SU-DHL-6 (cell line): ENCODE results near the gene SERTAD4.

Experiments
- H2AFZ ChIP-seq: fragments of 200-600 bp; sonication (generic); 2 replicates; pipeline ENCODE4 v1.6.1; 2014; ENCODE audit warnings: low read depth, mild to moderate bottlenecking, moderate library complexity, mixed read lengths, antibody characterized with exemption, low read length; ENCODE audit not compliant: severe bottlenecking
- H3F3A ChIP-seq: fragments of 200-600 bp; shearing (Covaris generic); 2 replicates; pipeline ENCODE4 v1.6.0; 2016; ENCODE audit warnings: antibody characterized with exemption, mild to moderate bottlenecking; ENCODE audit not compliant: insufficient read depth
- H3K27ac ChIP-seq: fragments of 200-600 bp; sonication (generic); 2 replicates; pipeline ENCODE4 v1.5.1; 2016; ENCODE audit warnings: low read depth, mild to moderate bottlenecking, low read length, moderate library complexity, mixed read lengths
- H3K27me3 ChIP-seq: fragments of 200-600 bp; sonication (generic), shearing (Covaris generic); 2 replicates; pipeline ENCODE4 v1.6.0; 2014; ENCODE audit warnings: mild to moderate bottlenecking, low read length
- H3K36me3 ChIP-seq: fragments of 200-600 bp; sonication (generic); 2 replicates; pipeline ENCODE4 v1.6.1; 2014; ENCODE audit warnings: mild to moderate bottlenecking, low read length, mixed read lengths
- H3K4me2 ChIP-seq: fragments of 300-600, 200-600 bp; shearing (Covaris generic), sonication (generic); 2 replicates; pipeline ENCODE4 v1.6.0; 2014; ENCODE audit warnings: low read length, low read depth, mild to moderate bottlenecking; ENCODE audit not compliant: poor library complexity, severe bottlenecking
- H3K4me3 ChIP-seq: fragments of 200-600 bp; sonication (generic); 2 replicates; pipeline ENCODE4 v1.5.1; 2014; ENCODE audit warnings: antibody characterized with exemption, low read length, mild to moderate bottlenecking, mixed read lengths; ENCODE audit not compliant: insufficient read depth, poor library complexity, severe bottlenecking
- H3K79me2 ChIP-seq: fragments of 200-600 bp; sonication (generic); 2 replicates; pipeline ENCODE4 v1.6.1; 2014; ENCODE audit warnings: mild to moderate bottlenecking, low read length, moderate library complexity; ENCODE audit not compliant: insufficient read depth
- H3K9ac ChIP-seq: fragments of 200-600 bp; sonication (generic); 2 replicates; pipeline ENCODE4 v1.7.0; 2014; ENCODE audit warnings: mild to moderate bottlenecking, low read length
- H3K9me2 ChIP-seq: fragments of 200-600 bp; sonication (generic); replicated peaks from 2 replicates; pipeline ENCODE4 v1.6.1; 2014; ENCODE audit warnings: low read length; ENCODE audit not compliant: insufficient read depth
- H3K9me3 ChIP-seq: fragments of 200-600 bp; sonication (generic); 2 replicates; pipeline ENCODE4 v1.6.1; 2014; ENCODE audit warnings: low read length, mixed read lengths; ENCODE audit not compliant: insufficient read depth
- H4K20me1 ChIP-seq: fragments of 200-600 bp; sonication (generic); 2 replicates; pipeline ENCODE4 v1.6.1; 2014; ENCODE audit warnings: low read depth, mild to moderate bottlenecking, antibody characterized with exemption, low read length, moderate library complexity, mixed read lengths
- CTCF ChIP-seq: fragments of 200-600 bp; sonication (generic); IDR thresholded peaks from one replicate; pipeline ENCODE4 v1.5.1; 2017; ENCODE audit warnings: antibody characterized with exemption, mild to moderate bottlenecking, low read length, moderate library complexity; ENCODE audit not compliant: insufficient read depth, poor library complexity, severe bottlenecking
- EZH2phosphoT487 ChIP-seq: fragments of 200-600 bp; sonication (generic), shearing (Covaris generic); conservative IDR thresholded peaks from 2 replicates; pipeline ENCODE4 v1.6.1; 2018; ENCODE audit warnings: mild to moderate bottlenecking, antibody characterized with exemption, low read length, moderate library complexity, mixed read lengths

SERTAD4 gene

GRCh38 chr1:210233495-210234328, 1.1 kb downstream of the SERTAD4 start:
- no peak overlapping the region for H2AFZ ChIP-seq
- no peak overlapping the region for H3K4me3 ChIP-seq
- no peak overlapping the region for H3K4me2 ChIP-seq
- no peaks in the 10 kb centered on the region for H3K9me3 ChIP-seq
- no peaks in the 10 kb centered on the region for H3K79me2 ChIP-seq
- H3F3A ChIP-seq, result no peaks in the 10 kb centered on the region
- H4K20me1 ChIP-seq, result no peaks in the 10 kb centered on the region
- H3K9me2 ChIP-seq, result no peaks in the 10 kb centered on the region
- H3K27ac ChIP-seq, result no peak overlapping the region
- no peaks in the 10 kb centered on the region for H3K27me3 ChIP-seq
- H3K9ac ChIP-seq, result no peak overlapping the region
- H3K36me3 ChIP-seq, result no peaks in the 10 kb centered on the region
- TF ChIP-seq CTCF, result no peak
- no peak for TF ChIP-seq EZH2phosphoT487

GRCh38 chr1:210234329-210234757, 1.7 kb downstream of the SERTAD4 start:
- TF ChIP-seq CTCF (no peak), EZH2phosphoT487 (no peak)

GRCh38 chr1:210235363-210236053, 2.9 kb downstream of the SERTAD4 start:
- Histone ChIP-seq H3K4me2 (no peak overlapping the region), H3K27me3 (no peaks in the 10 kb centered on the region), H3K36me3 (no peaks in the 10 kb centered on the region)

More at GRCh38 chr1:210234329-210234757, 1.7 kb downstream of the SERTAD4 start:
- H3K4me3 ChIP-seq, result no peak overlapping the region
- no peaks in the 10 kb centered on the region for H3K79me2 ChIP-seq
- no peaks in the 10 kb centered on the region for H3K27me3 ChIP-seq
- H3K9ac ChIP-seq, result no peak overlapping the region
- no peaks in the 10 kb centered on the region for H3K9me3 ChIP-seq
- no peaks in the 10 kb centered on the region for H3F3A ChIP-seq
- no peak overlapping the region for H2AFZ ChIP-seq
- H3K27ac ChIP-seq, result no peak overlapping the region
- H3K9me2 ChIP-seq, result no peaks in the 10 kb centered on the region
- H3K4me2 ChIP-seq, result no peak overlapping the region
- H3K36me3 ChIP-seq, result no peaks in the 10 kb centered on the region
- no peaks in the 10 kb centered on the region for H4K20me1 ChIP-seq

More at GRCh38 chr1:210235363-210236053, 2.9 kb downstream of the SERTAD4 start:
- H4K20me1 ChIP-seq, result no peaks in the 10 kb centered on the region
- no peaks in the 10 kb centered on the region for H3K9me2 ChIP-seq
- H3K9ac ChIP-seq, result no peak overlapping the region
- no peaks in the 10 kb centered on the region for H3K9me3 ChIP-seq
- H3K4me3 ChIP-seq, result no peak overlapping the region
- no peaks in the 10 kb centered on the region for H3F3A ChIP-seq
- H3K79me2 ChIP-seq, result no peaks in the 10 kb centered on the region
- H3K27ac ChIP-seq, result no peak overlapping the region
- no peak overlapping the region for H2AFZ ChIP-seq
- no peak for TF ChIP-seq CTCF
- no peak for TF ChIP-seq EZH2phosphoT487
